Ovary (tissue), 9 donors: Measurements from ENCODE around the gene RPTOR. TPM values are rescaled to one million over a fixed set of nuclear protein-coding genes. Genes with fewer than 3 reads are reported as not detected.

Experiments
- DNase-seq, 5 donors: peaks; one replicate each; pipeline ENCODE4 v3.0.0-alpha.2; 2019 to 2020
- H3K27ac ChIP-seq, 2 donors: fragments of 200-600 bp; one replicate each; pipeline versions ENCODE4 v1.5.1 to v1.8.0; 2019 to 2022
- H3K27me3 ChIP-seq: fragments of 200-600 bp; one replicate; pipeline ENCODE4 v1.8.0; 2022
- H3K36me3 ChIP-seq: fragments of 200-600 bp; sonication (generic); one replicate; pipeline ENCODE4 v1.5.1; 2019
- H3K4me1 ChIP-seq: one replicate; pipeline ENCODE4 v1.8.1; 2013; ENCODE audit warnings: mild to moderate bottlenecking, moderate library complexity; ENCODE audit not compliant: insufficient read depth
- H3K4me3 ChIP-seq: fragments of 200-600 bp; sonication (generic); one replicate; pipeline ENCODE4 v1.5.1; 2017
- H3K9me3 ChIP-seq, 2 donors: fragments of 200-600 bp in 1 of 2; sonication (generic) in 1 of 2; one replicate each; pipeline versions ENCODE4 v1.5.1 to v1.8.1; 2013 to 2019; ENCODE audit warnings: mild to moderate bottlenecking in 1 of 2, moderate library complexity in 1 of 2
- EP300 ChIP-seq: sonication (generic); formaldehyde crosslinking; IDR thresholded peaks from one replicate; pipeline ENCODE4 v1.6.1; 2017; ENCODE audit warnings: antibody characterized with exemption
- POLR2A ChIP-seq: fragments of 450-650 bp; IDR thresholded peaks from one replicate; pipeline ENCODE4 v1.6.1; 2017; ENCODE audit warnings: antibody characterized with exemption, mild to moderate bottlenecking, moderate library complexity
- WGBS, 3 donors: extraction: QIAGEN DNeasy Blood & Tissue Kit in 1 of 3; methylation state at CpG; one replicate each; pipeline versions ENCODE4 v1.1.5 to v1.1.7; 2013 to 2017; 5-methylcytosine and 5-hydroxymethylcytosine counted together
- intact Hi-C, 4 donors: fragments of 100-400 bp; cut with DNase I; formaldehyde crosslinking; loops; one replicate each; pipeline versions ENCODE4 v1.11.0 to v1.15.1; 2022 to 2023
- polyA plus RNA-seq, 2 donors: library from polyadenylated mRNA; stranded (reverse); fragments of 200-250 nt in 1 of 2; fragments of 350-450 nt in 1 of 2; fragmentation: Illumina TruSeq in 1 of 2; extraction: RNeasy Lipid Tissue Mini Kit (QIAGEN cat#74804) in 1 of 2; gene quantifications; one replicate each; pipeline ENCODE4 v1.2.3, GENCODE V29; 2013 to 2014
- total RNA-seq, 7 donors: library from RNA; depleted of rRNA in 2 of 7; stranded (reverse); fragments of >200 nt in 2 of 7; fragmentation: NEBNext Ultra II Directional in 3 of 7; extraction: Animal tissue kit (Norgen Biotek cat#: 25700) in 3 of 7; gene quantifications; one replicate each; pipeline versions ENCODE4 v1.1.0 to v1.2.4, GENCODE V29; 2016 to 2023
- TF ChIP-seq, protein P1 (sequence below), 3 donors: fragments of 450-650 bp in 2 of 3; fragments of 200-600 bp in 1 of 3; IDR thresholded peaks; one replicate each; pipeline versions ENCODE4 v1.5.1 to v1.8.0; 2016 to 2022; ENCODE audit warnings: antibody characterized with exemption in 3 of 3, mild to moderate bottlenecking in 1 of 3
- donor health status: DM: no; HTN: no; CAD: no; lungs with moderate emphysema.
- donor health status: DM: no; HTN: no; CAD: no.
- donor health status: Bipolar disorder and iron deficiency.
- donor health status: DM: yes; HTN: yes; CAD: no.
- donor health status: DM: no; HTN: no; CAD: no.
- donor health status: DM: yes; HTN: yes; CAD: no.

Gene RPTOR
- total and polyA plus RNA-seq, 9 donors = 11.1 to 41.9 (median 27.9) TPM

DNA sequence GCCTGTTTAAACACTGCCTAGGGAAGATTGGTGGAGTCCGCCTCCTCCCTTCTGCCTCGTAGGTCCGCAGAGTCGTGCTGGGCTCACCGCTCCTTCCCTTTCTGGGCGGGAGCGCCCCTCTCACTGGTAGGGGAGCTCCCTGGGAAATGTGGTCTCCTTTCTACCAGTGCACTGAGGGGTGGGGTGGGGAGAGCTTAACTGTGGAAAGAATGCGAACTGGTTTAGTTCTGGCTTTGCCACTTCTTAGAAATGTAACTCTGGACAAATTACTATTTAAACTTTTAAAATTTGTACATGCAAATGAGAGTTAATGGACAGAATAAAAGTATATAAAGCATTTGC, 105.7 kb downstream of the RPTOR start:
- Histone ChIP-seq H3K27me3 (no peaks in the 10 kb centered on the region), H3K36me3 (no peaks in the 10 kb centered on the region), H3K9me3 (no peaks in the 10 kb centered on the region), H3K27ac (no peak overlapping the region), H3K4me3 (no peak overlapping the region), H3K4me1 (peaks cover 3% of the 10 kb centered on the region)
- no peak for TF ChIP-seq POLR2A
- TF ChIP-seq, protein P1, sequence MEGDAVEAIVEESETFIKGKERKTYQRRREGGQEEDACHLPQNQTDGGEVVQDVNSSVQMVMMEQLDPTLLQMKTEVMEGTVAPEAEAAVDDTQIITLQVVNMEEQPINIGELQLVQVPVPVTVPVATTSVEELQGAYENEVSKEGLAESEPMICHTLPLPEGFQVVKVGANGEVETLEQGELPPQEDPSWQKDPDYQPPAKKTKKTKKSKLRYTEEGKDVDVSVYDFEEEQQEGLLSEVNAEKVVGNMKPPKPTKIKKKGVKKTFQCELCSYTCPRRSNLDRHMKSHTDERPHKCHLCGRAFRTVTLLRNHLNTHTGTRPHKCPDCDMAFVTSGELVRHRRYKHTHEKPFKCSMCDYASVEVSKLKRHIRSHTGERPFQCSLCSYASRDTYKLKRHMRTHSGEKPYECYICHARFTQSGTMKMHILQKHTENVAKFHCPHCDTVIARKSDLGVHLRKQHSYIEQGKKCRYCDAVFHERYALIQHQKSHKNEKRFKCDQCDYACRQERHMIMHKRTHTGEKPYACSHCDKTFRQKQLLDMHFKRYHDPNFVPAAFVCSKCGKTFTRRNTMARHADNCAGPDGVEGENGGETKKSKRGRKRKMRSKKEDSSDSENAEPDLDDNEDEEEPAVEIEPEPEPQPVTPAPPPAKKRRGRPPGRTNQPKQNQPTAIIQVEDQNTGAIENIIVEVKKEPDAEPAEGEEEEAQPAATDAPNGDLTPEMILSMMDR (IDR thresholded peaks at IDR 0.05) = no peak
- TF ChIP-seq EP300 = no peak
- 89 to 97% (median 95%) methylated on average over 8 of the region's 8 CpGs for WGBS, 3 donors
- no peak for DNase-seq
- intact Hi-C loops = no loop called here

DNA sequence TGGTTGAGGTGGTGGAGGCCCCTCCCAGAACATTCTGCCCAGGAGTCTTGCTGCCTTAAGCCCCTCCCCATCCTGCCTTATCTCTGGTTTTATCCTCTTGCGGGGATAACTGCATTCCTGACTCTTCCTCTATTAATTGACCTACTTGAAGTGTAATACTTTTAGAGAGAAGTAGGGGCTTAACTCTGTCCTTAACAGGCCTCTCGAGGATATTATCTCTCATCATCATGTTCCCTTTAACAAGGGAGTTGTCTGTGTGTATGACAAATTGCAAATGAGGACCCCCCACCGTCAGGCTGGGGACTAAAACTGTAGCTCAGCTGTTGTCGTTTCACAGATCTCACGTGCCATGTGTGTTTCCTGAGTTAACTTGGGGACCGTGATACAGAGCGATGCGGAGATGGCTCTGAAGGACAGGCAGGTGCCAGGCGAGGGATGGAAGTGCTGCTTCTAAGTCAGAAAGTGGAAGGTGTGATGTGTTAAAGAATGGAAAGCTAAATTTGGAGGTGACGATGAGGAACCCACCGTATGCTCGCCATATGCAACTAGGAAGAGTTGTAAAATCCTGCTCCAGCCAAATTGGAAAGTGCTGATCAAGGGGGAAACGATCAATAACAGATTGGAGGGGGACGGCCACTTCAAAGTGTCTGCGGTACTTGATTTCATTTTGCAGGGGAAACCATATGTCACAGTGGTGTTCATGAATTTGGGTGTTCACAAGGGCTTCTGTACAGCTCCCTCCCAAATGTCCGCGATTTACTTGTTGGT, 106.3 kb downstream of the RPTOR start:
- no peak for DNase-seq
- TF ChIP-seq, protein P1 (IDR thresholded peaks at IDR 0.05) = no peak
- TF ChIP-seq EP300 (no peak), POLR2A (no peak)
- H3K27ac ChIP-seq = no peak overlapping the region
- WGBS, 3 donors = 86 to 90% (median 89%) methylated on average over 17 of the region's 17 CpGs
- no peaks in the 10 kb centered on the region for H3K9me3 ChIP-seq
- no peak overlapping the region for H3K4me3 ChIP-seq
- intact Hi-C loops = no loop called here
- peaks cover 3% of the 10 kb centered on the region for H3K4me1 ChIP-seq
- H3K27me3 ChIP-seq = no peaks in the 10 kb centered on the region
- H3K36me3 ChIP-seq = no peaks in the 10 kb centered on the region

DNA sequence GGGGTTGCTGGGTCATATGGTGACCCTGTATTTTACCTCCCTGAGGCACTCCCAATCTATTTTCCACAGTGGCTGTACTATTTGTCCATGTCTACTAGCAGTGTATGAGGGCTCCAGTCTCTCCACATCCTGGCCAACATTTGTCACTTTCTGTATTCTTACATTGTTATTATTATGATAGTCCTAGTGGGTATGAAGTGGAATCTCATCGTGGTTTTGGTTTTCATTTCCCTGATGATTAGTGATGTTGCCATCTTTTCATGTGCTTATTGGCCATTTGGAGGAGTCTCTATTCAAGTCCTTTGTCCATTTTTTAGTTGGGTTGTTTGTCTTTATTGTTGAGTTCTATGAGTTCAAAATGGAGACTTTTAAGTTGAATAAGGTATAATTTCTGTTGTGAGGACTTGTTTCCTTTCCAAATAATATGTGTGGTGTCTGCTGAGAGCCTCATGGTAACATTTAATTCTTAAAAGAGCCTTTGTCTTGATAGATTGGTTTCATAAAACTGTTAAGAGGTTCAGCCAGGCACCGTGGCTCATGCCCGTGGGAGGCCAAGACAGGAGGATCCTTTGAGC, 108.2 kb downstream of the RPTOR start:
- intact Hi-C loops = no loop called here
- Histone ChIP-seq H3K36me3 (no peaks in the 10 kb centered on the region), H3K27ac (no peak overlapping the region), H3K27me3 (no peaks in the 10 kb centered on the region), H3K9me3 (no peaks in the 10 kb centered on the region), H3K4me1 (peaks cover 3% of the 10 kb centered on the region), H3K4me3 (no peak overlapping the region)
- no peak for DNase-seq
- WGBS, 3 donors = 82 to 92% (median 89%) methylated on average over 3 of the region's 3 CpGs
- TF ChIP-seq POLR2A (no peak), EP300 (no peak)
- TF ChIP-seq, protein P1 (IDR thresholded peaks at IDR 0.05) = no peak

DNA sequence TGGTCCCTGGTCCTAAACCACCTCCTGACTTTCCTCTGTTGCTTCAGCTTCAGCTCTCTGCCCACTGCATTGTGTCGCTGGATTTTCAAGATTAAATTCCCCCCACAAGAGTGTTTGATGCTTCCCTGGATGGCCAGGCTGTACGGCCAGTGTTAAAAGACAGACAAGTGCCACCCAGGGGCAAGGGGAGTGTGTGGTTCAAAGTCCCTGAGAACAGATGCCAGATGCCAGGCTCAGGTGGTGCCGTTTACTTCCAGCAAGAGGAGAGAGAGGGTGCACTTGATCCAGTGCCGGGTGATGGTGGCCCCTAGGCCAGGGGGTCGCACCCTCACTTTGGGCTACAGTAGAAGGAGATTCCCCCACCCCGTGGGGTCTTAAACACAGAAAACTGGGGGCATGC, 109.2 kb downstream of the RPTOR start:
- Histone ChIP-seq H3K27me3 (no peaks in the 10 kb centered on the region), H3K9me3 (no peaks in the 10 kb centered on the region), H3K4me3 (no peak overlapping the region), H3K36me3 (no peaks in the 10 kb centered on the region), H3K27ac (no peak overlapping the region), H3K4me1 (peaks cover 3% of the 10 kb centered on the region)
- DNase-seq = peak in 1 of 5 donors; percentile 19
- TF ChIP-seq POLR2A = no peak
- TF ChIP-seq, protein P1 (IDR thresholded peaks at IDR 0.05) = no peak
- TF ChIP-seq EP300 = no peak
- intact Hi-C loops = no loop called here
- WGBS, 3 donors = 92 to 95% (median 95%) methylated on average over 6 of the region's 6 CpGs
